PFSK-1 (cell line): Measurements from ENCODE around the gene STX18.

Experiments used
- FOXP2 ChIP-seq: optimal IDR thresholded peaks from 2 replicates; pipeline ENCODE3; 2011; ENCODE audit warnings: borderline replicate concordance, control low read depth, inconsistent platforms; ENCODE audit not compliant: insufficient read depth; ENCODE audit errors: extremely low read length, extremely low read depth
- POLR2AphosphoS5 ChIP-seq: IDR thresholded peaks from 2 replicates; pipeline ENCODE4 v1.6.1; 2012; ENCODE audit warnings: low read depth, mild to moderate bottlenecking, control low read depth, low read length, moderate library complexity
- SIN3A ChIP-seq: IDR thresholded peaks from 2 replicates; pipeline ENCODE4 v1.6.1; 2012; ENCODE audit warnings: mild to moderate bottlenecking, low read length, moderate library complexity, borderline replicate concordance; ENCODE audit not compliant: insufficient read depth
- TF ChIP-seq, protein P1 (sequence below), 2 experiments: IDR thresholded peaks; 2 replicates each; pipeline versions ENCODE4 v1.6.1 to v1.8.0; 2011 to 2012; ENCODE audit warnings: low read depth in 2 of 2, low read length in 2 of 2, control low read depth in 1 of 2, inconsistent platforms in 1 of 2, mild to moderate bottlenecking in 1 of 2, moderate library complexity in 1 of 2; ENCODE audit not compliant: insufficient read depth in 1 of 2

DNA sequence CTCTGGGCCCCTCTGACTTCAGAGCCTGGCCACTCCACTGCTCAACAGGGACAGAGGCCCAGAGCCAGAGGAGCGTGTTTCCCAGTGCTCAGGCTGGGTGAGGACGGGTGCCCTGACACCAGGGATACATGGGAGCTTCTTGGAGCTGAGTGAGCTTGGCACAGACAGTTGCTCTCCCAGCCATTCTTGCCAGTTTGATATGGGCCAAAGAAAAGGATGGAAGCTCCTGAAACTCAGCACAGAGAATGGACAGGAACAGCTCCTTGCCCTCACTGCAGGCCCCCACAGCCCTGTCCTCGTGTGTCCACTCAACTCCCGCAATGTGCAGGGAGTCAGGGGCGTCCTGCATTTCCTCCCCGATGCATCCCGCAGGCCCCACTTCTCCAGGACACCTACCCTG, 116.2 kb downstream of the STX18 start:
- TF ChIP-seq, protein P1, sequence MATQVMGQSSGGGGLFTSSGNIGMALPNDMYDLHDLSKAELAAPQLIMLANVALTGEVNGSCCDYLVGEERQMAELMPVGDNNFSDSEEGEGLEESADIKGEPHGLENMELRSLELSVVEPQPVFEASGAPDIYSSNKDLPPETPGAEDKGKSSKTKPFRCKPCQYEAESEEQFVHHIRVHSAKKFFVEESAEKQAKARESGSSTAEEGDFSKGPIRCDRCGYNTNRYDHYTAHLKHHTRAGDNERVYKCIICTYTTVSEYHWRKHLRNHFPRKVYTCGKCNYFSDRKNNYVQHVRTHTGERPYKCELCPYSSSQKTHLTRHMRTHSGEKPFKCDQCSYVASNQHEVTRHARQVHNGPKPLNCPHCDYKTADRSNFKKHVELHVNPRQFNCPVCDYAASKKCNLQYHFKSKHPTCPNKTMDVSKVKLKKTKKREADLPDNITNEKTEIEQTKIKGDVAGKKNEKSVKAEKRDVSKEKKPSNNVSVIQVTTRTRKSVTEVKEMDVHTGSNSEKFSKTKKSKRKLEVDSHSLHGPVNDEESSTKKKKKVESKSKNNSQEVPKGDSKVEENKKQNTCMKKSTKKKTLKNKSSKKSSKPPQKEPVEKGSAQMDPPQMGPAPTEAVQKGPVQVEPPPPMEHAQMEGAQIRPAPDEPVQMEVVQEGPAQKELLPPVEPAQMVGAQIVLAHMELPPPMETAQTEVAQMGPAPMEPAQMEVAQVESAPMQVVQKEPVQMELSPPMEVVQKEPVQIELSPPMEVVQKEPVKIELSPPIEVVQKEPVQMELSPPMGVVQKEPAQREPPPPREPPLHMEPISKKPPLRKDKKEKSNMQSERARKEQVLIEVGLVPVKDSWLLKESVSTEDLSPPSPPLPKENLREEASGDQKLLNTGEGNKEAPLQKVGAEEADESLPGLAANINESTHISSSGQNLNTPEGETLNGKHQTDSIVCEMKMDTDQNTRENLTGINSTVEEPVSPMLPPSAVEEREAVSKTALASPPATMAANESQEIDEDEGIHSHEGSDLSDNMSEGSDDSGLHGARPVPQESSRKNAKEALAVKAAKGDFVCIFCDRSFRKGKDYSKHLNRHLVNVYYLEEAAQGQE (IDR thresholded peaks at IDR 0.05; ENCODE audit: insufficient read depth in 1 of 2, low read depth in 2 of 2, low read length in 2 of 2): no peak
- TF ChIP-seq POLR2AphosphoS5: no peak
- no peak for TF ChIP-seq FOXP2
- TF ChIP-seq SIN3A: no peak
